Umbilical cord (tissue), 2 donors: ENCODE results near the gene COPS9. TPM values are rescaled to one million over a fixed set of nuclear protein-coding genes. Genes with fewer than 3 reads are reported as not detected.

Experiments
- DNase-seq: peaks from one replicate; pipeline ENCODE4 v3.0.0-alpha.2; 2015; ENCODE audit warnings: low spot score
- total RNA-seq: library from RNA; depleted of rRNA; stranded (reverse); fragments of >200 nt; gene quantifications from one replicate; pipeline ENCODE4 v1.2.3, GENCODE V29; 2014; ENCODE audit warnings: low replicate concordance; ENCODE audit not compliant: insufficient read depth

Gene COPS9
- total RNA-seq, 1 donor from 2014 or later = 18.5 TPM

DNA sequence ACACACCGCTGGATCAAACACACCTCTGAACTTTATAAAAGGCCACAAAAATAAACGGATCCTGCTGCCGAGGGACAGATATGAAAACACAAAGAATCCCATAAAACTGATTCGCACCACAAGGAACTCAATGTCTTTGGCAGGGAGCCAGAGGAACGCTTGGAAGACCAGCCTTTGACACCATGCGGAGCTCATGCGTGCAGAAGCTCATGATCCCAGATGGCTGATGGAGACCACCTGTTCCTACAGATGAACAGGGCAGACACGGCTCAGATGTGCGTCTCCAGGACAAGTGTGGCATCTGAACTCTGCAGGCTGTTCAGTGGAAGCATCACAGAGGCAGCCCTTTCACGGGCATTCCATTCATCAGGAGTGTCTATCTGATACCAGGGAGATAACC, 24.9 kb downstream of the COPS9 start:
- no peak for DNase-seq

DNA sequence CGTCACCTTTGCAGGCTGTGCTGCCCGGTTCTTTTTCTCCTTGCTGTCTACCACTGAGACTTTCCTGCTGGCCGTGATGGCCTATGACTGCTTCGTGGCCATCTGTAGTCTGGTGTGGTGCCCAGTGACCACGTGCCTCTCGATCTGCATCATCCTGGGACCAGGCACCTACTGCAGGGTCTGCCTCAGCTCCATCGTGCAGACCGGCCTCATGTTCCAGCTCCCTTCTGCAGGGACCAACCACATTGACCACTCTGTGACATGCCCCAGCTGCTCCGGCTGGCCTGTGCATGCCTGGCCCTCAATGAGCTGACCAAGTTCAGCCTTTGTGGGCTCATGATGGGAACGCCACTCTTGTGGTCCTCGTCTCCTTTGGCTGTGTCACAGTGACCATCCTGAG, 26.7 kb downstream of the COPS9 start:
- no peak for DNase-seq

DNA sequence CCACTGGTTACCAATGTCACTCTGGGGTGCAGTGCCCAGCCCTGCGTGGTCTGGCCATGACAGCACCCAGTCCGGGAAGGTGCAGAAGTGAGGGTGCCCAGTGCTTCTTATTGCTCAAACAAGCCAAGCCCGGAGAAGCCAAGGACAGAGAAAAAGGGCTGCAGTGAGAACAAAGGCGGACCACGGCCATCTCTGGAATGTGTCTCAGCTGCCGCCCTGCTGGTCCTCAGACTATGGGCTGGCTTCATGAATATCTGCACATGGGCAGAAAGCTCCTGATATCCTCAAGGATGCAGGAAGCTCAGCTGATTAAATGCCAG, 28.7 kb downstream of the COPS9 start:
- DNase-seq = no peak

DNA sequence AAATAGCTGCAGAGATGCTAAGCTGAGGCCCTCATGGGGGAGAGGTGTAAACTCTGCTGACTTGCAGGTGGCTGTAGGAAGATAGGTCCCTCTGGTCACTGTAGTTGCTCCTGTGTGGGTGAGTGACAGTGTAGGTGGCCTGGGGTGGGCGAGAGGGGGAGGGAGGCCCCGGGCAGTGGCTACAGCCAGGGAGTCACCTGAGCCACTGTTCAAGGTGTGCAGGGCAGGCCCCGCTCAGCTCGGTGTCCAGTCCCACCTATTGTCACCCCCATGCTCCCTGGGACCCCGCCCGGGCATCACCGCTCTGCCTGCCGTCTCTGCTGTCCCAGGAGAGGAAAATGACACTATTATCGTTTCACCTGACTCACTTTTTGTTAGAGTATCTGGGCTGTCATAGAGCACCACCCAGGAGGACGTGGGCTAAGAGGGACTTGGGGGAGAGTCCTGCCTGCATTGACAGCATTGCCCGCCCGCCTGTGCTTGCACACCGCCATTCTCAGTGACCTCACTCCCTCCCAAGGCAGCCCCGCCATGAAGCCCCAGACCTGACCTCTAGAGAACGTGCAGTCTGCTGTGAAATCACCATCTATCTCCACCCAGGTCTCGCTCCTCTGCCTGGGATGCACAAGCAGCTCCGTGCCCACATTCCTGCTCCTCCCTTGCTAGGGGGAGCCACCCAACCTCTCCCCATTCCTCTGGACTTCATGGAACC, 29.2 kb downstream of the COPS9 start:
- DNase-seq = no peak

DNA sequence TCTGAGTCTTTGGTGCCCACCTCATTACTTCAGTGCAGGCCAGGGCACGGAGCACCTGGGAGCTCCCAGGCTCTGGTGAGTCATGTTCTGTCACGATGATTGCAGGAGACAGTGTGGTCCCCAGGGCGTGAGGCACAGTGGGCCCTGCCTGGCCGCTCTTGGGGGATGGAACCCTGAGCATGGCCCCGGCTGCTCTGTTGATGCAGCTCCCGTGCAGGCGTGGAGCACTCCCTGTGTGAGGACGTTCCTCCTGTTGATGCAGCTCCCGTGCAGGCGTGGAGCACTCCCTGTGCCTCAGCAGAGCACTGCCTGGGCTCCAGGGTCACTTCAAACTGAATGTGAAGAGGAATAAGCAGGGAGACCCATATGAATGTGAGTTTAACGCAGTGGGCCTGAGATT, 30.1 kb downstream of the COPS9 start:
- no peak for DNase-seq

DNA sequence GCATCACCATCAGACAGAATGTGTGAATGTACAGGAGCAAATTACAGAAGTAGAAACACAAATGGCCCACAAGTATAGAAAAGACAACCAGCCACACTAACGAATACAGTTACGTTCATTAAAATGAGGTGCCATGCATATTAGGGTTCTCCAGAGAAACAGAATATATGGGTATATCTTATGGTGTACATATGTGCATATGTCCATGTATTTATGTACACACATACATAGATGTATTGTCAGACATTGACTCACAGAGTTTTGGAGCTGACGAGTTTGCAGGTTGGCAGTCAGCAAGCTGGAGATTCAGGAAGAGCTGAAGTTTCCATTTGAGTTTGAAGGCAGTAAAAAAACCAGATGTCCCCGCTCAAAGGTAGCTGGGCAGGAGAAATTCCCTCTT, 33.0 kb downstream of the COPS9 start:
- no peak for DNase-seq

DNA sequence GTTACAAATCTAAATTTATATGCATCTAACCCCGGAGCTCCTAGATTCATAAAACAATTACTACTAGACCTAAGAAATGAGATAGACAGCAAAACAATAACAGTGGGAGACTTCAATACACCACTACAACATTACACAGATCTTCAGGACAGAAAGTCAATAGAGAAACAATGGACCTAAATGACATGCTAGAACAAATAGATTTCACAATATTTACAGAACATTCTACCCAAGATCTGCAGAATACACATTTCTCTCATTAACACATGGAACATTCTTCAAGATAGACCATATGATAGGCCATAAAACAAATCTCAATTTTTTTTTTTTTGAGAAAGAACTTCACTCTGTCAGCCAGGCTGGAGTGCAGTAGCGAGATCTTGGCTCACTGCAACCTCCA, 37.8 kb downstream of the COPS9 start:
- DNase-seq = no peak

DNA sequence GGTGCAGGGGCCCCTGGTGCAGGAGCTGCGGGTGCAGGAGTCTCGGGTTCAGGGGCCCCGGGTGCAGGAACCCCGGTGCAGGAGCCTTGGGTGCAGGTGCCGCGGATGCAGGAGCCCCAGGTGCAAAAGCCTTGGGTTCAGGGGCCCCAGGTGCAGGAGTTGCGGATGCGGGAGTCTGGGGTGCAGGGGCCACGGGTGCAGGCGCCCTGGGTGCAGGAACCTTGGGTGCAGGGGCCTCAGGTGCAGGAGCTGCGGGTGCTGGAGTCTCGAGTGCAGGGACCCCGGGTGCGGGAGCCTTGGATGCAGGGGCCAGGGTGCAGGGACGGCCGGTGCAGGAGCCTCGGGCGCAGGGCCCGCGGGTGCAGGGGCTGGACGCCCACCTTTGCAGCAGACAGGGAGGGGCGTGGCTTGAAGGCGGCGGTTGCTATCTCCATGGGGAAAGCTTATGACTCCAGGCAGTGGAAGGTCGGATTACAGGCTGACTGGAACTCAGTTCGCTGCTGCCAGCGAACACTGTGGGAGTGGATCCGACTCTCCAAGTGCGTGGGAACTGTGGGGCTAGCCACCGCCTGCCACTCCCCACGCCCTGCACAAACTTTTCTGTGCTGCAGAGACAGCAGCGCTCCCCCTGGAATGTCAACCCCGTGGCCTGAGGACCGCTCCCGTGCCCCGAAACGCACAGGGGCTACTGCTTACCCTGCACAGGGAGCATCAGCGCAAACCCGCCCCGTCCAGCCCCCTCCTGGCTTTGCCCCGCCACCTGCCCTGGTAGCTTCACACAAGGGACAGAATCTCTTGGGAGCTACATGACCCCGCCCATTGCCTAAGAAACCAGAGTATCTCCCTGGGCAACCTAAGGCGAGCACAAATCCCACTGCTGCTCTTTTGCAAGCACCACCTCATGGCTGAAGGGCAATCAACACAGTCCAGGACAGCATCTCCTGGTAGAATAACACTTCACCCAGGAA, 40.3 kb downstream of the COPS9 start:
- DNase-seq = no peak

DNA sequence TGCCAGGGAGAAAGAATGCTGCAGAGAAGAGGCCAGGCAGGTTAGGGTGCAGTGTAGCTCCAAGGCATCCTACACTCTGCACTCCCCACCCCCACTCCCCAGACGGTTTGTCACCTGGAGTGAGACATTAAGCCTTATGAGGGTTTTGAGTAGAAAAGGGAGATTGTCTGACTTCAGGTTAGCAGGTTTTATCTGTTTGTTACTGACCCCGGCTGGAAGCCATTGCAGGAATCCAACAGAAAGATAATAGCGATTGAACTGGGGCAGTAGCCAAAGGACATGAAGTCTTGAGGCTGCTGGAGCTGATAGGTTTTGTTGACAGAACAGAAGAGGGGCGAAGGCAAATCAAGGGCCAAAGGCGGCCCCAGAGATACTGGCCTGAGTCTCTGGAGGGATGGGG, 46.8 kb downstream of the COPS9 start:
- no peak for DNase-seq

DNA sequence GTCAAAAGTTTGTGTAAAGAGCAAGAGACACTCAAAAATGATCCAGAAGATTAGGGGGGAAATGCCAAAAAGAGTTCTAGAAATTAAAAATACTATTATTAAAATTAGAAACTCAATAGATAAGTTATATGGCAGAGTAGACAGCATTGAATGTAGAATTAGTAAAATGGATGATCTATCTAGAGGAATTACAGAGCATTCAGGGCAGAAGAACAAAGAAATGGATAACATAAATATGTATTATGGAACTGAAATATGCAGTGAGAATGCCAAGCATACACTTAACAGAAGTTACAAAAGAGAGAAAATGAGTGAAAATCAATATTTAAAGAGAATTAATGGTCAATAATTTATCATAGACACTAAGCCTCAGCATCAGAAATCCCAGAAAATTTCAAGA, 49.5 kb downstream of the COPS9 start:
- no peak for DNase-seq

Other genes with a start within 250 kb of the COPS9 start
- gene NDUFA10, start 111.0 kb downstream of the COPS9 start, total RNA-seq = 100 TPM
- 1.7 TPM for gene OR6B2, start 105.9 kb downstream of the COPS9 start, total RNA-seq
- gene OR6B3, start 82.8 kb downstream of the COPS9 start, total RNA-seq = not detected
- gene OTOS, start 4.4 kb upstream of the COPS9 start, total RNA-seq = not detected